ENCODE results near the gene ANHX. TPM values are rescaled to one million over a fixed set of nuclear protein-coding genes. Genes with fewer than 3 reads are reported as not detected.

ANHX gene
- total and polyA plus RNA-seq, 12 donors = not detected

DNA sequence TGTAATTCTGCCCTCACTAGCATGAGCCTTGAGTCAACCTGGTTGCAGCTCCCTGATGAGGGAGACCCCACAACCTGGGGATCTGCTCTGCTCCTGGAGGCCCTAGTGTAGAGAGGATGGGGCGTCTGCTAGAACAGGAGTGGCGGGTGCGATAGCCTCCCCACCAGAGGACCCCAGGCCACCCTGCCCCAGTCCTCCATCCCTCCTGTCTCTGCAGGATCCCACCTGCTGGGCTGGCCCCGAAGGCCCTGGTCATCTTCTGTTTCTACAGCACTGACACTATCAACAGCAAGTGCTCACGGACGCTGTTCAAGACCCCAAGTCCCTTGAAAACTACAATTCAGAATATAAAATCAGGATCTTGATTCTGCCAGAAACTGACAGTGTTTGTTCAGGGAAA is 15.2 kb downstream of the ANHX start:
- TF ChIP-seq POLR2A (IDR thresholded peaks at IDR 0.05) = no peak
- TF ChIP-seq, protein P1, sequence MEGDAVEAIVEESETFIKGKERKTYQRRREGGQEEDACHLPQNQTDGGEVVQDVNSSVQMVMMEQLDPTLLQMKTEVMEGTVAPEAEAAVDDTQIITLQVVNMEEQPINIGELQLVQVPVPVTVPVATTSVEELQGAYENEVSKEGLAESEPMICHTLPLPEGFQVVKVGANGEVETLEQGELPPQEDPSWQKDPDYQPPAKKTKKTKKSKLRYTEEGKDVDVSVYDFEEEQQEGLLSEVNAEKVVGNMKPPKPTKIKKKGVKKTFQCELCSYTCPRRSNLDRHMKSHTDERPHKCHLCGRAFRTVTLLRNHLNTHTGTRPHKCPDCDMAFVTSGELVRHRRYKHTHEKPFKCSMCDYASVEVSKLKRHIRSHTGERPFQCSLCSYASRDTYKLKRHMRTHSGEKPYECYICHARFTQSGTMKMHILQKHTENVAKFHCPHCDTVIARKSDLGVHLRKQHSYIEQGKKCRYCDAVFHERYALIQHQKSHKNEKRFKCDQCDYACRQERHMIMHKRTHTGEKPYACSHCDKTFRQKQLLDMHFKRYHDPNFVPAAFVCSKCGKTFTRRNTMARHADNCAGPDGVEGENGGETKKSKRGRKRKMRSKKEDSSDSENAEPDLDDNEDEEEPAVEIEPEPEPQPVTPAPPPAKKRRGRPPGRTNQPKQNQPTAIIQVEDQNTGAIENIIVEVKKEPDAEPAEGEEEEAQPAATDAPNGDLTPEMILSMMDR (IDR thresholded peaks at IDR 0.05) = no peak
- 86 to 93% (median 87%) methylated on average over 3 to 6 of the region's 6 CpGs for WGBS, 4 donors
- Histone ChIP-seq H3K27me3 (no peaks in the 10 kb centered on the region), H3K9me3 (replicated peaks in 1 of 3) (no peaks in the 10 kb centered on the region), H3K4me1 (replicated peaks in 1 of 2) (no peaks in the 10 kb centered on the region), H3K27ac (no peak overlapping the region), H3K36me3 (replicated peaks in 1 of 2) (no peaks in the 10 kb centered on the region), H3K4me3 (no peak overlapping the region)
- intact Hi-C loops (cut with DNase I) = no loop called here
- peak in 1 of 7 donors; percentile 15 for DNase-seq

DNA sequence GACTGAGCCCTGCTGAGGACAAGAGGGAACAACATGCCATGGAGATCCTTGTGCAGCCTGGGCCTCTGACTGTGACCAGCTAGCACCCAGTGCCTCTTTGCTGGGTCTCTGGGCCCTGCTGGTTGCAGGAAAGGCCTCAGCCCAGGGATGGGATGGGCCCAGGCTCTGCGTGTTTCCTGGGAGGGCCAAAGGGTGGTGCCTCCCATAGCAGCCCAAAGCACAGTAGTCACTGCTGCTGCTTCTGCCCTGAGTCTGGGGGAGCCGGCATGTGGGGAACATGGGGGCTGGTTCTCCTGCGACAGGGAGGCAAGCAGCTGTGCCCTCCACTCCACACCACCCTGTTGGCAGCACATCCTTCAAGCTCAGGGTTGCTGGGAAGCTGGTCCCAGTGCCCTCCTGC is 18.5 kb downstream of the ANHX start:
- H3K27me3 ChIP-seq = no peaks in the 10 kb centered on the region
- H3K4me1 ChIP-seq (replicated peaks in 1 of 2) = no peaks in the 10 kb centered on the region
- no peak overlapping the region for H3K27ac ChIP-seq
- H3K4me3 ChIP-seq = no peak overlapping the region
- TF ChIP-seq, protein P1 (IDR thresholded peaks at IDR 0.05) = no peak
- TF ChIP-seq POLR2A (IDR thresholded peaks at IDR 0.05) = no peak
- 40 to 82% (median 79%) methylated on average over 1 to 3 of the region's 3 CpGs for WGBS, 4 donors
- peak in 1 of 7 donors; percentile 15 for DNase-seq
- H3K9me3 ChIP-seq (replicated peaks in 1 of 3) = peaks cover 0 to 24% (median 0%) of the 10 kb centered on the region in 3 donors
- H3K36me3 ChIP-seq (replicated peaks in 1 of 2) = no peaks in the 10 kb centered on the region
- intact Hi-C loops (cut with DNase I) = no loop called here

DNA sequence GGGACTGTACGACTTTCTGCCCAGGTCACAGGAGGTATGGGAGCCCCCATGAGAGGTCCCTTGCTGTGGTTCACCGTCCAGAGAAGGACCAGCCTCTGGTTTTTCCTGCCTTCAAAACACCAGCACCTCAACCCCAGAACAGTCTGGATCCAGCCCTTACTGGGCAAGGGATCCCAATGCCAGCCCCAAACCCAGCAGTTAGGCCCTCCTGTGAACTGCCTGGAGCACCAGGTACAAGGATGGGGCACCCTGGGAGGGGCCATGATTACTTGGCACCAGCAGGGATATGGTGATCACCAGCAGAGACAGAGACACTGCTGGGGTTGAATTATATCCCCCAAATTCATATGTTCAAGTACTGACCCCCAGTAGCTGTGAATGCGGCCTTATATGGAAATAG is 20.0 kb downstream of the ANHX start:
- Histone ChIP-seq H3K9me3 (replicated peaks in 1 of 3) (peaks cover 0 to 37% (median 0%) of the 10 kb centered on the region in 3 donors), H3K27ac (no peak overlapping the region), H3K36me3 (replicated peaks in 1 of 2) (no peaks in the 10 kb centered on the region), H3K4me1 (replicated peaks in 1 of 2) (no peaks in the 10 kb centered on the region), H3K27me3 (no peaks in the 10 kb centered on the region), H3K4me3 (no peak overlapping the region)
- no peak for TF ChIP-seq POLR2A (IDR thresholded peaks at IDR 0.05)
- TF ChIP-seq, protein P1 (IDR thresholded peaks at IDR 0.05) = no peak
- WGBS, 4 donors = 57 to 90% (median 79%) methylated on average over 1 to 3 of the region's 3 CpGs
- intact Hi-C loops (cut with DNase I) = no loop called here
- DNase-seq = peak in 2 of 7 donors; percentile 2 to 25

DNA sequence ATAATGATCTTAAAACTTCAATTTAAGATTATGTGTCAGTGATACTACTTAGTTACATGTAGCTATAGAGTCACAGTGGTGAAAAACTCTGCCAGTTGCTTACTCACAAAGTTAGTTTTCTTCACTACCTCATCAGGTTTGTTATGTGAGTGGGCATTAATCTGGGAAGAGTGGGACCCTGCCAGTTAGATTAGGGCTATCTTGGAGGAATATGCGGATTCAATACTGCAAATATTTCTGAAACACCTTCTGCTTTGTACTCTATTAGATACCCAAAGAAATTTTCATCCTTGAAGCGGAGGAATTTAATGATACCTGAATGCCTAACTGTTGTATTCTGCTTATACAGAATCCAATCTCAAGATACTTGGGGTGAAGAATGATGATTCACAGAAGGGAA is 29.3 kb downstream of the ANHX start:
- intact Hi-C loops (cut with DNase I) = no loop called here
- WGBS, 4 donors = 93 to 99% (median 97%) methylated on average over 2 of the region's 2 CpGs
- Histone ChIP-seq H3K27me3 (no peaks in the 10 kb centered on the region), H3K9me3 (replicated peaks in 1 of 3) (peaks cover 26 to 98% (median 60%) of the 10 kb centered on the region in 3 donors), H3K4me3 (peak overlapping the region in 1 of 4 donors; percentile 5), H3K36me3 (replicated peaks in 1 of 2) (peaks cover 6 to 11% of the 10 kb centered on the region in 2 donors), H3K27ac (no peak overlapping the region), H3K4me1 (replicated peaks in 1 of 2) (no peaks in the 10 kb centered on the region)
- TF ChIP-seq POLR2A (IDR thresholded peaks at IDR 0.05) = no peak
- TF ChIP-seq, protein P1 (IDR thresholded peaks at IDR 0.05) = no peak
- no peak for DNase-seq

Measured in adrenal gland (tissue), 12 donors.